Astrocyte (in vitro differentiated cells and primary cell): Measurements from ENCODE around the gene F13A1.

Source experiments
- EZH2 ChIP-seq: IDR thresholded peaks from 2 replicates; pipeline ENCODE4 v1.6.1; 2012; ENCODE audit warnings: mild to moderate bottlenecking, low read length, inconsistent platforms; ENCODE audit not compliant: insufficient read depth
- TF ChIP-seq, protein P1 (sequence below): IDR thresholded peaks from 2 replicates; pipeline ENCODE4 v1.5.1; 2011; ENCODE audit warnings: low read depth, mild to moderate bottlenecking, inconsistent platforms, low read length, moderate library complexity; ENCODE audit not compliant: insufficient read depth

DNA sequence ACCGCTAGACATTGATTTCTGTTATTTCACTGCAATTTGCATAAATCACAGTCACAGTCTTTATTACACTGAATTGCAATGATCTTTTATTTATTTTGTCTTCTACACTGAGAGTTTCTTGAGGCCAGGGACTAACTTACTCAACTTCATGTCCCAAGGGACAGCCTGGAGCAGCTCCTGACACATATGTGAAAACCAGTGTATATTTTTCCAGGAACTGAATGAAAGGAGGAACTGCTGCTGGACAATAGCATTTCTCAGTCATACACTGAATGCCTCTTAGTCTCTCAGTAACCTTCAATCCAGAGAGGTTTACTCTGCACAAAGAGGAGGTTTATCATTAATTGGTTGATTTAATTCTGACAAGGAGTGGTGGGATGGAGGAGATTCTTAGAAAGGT lies 5.9 kb downstream of the F13A1 start:
- TF ChIP-seq, protein P1, sequence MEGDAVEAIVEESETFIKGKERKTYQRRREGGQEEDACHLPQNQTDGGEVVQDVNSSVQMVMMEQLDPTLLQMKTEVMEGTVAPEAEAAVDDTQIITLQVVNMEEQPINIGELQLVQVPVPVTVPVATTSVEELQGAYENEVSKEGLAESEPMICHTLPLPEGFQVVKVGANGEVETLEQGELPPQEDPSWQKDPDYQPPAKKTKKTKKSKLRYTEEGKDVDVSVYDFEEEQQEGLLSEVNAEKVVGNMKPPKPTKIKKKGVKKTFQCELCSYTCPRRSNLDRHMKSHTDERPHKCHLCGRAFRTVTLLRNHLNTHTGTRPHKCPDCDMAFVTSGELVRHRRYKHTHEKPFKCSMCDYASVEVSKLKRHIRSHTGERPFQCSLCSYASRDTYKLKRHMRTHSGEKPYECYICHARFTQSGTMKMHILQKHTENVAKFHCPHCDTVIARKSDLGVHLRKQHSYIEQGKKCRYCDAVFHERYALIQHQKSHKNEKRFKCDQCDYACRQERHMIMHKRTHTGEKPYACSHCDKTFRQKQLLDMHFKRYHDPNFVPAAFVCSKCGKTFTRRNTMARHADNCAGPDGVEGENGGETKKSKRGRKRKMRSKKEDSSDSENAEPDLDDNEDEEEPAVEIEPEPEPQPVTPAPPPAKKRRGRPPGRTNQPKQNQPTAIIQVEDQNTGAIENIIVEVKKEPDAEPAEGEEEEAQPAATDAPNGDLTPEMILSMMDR = no peak
- no peak for TF ChIP-seq EZH2
